ENCODE measurements around the gene NRCAM.

GRCh38 chr7:108452707-108453106, 3.5 kb downstream of the NRCAM start:
- TF ChIP-seq CTCF (IDR thresholded peaks at IDR 0.05), result peak in 5 of 6 experiments; percentile 15 to 47 (median 33)
- TF ChIP-seq POLR2A (IDR thresholded peaks at IDR 0.05), result no peak
- no peak for TF ChIP-seq EP300 (IDR thresholded peaks at IDR 0.05)
